BE2C (cell line): ENCODE measurements around the gene SLC5A5.

Experiments
- DNase-seq: peaks from one replicate; pipeline ENCODE4 v3.0.0-alpha.2; 2020
- H3K27me3 ChIP-seq: fragments of 250-450 bp; sonication (Bioruptor Pico); 2 replicates; pipeline ENCODE4 v1.5.1; 2020; ENCODE audit warnings: mild to moderate bottlenecking
- H3K36me3 ChIP-seq: fragments of 250-450 bp; sonication (Bioruptor Pico); 2 replicates; pipeline ENCODE4 v1.5.1; 2020; ENCODE audit warnings: mild to moderate bottlenecking
- H3K4me1 ChIP-seq: fragments of 250-450 bp; sonication (Bioruptor Pico); 2 replicates; pipeline ENCODE4 v1.5.1; 2020
- H3K4me3 ChIP-seq: 2 replicates; pipeline ENCODE4 v1.5.1; 2011; ENCODE audit warnings: low read depth, low read length
- H3K9me3 ChIP-seq: fragments of 250-450 bp; sonication (Bioruptor Pico); 2 replicates; pipeline ENCODE4 v1.5.1; 2020
- CTCF ChIP-seq: IDR thresholded peaks from 2 replicates; pipeline ENCODE4 v1.5.1; 2012; ENCODE audit warnings: mild to moderate bottlenecking, low read depth, low read length

Gene SLC5A5

DNA sequence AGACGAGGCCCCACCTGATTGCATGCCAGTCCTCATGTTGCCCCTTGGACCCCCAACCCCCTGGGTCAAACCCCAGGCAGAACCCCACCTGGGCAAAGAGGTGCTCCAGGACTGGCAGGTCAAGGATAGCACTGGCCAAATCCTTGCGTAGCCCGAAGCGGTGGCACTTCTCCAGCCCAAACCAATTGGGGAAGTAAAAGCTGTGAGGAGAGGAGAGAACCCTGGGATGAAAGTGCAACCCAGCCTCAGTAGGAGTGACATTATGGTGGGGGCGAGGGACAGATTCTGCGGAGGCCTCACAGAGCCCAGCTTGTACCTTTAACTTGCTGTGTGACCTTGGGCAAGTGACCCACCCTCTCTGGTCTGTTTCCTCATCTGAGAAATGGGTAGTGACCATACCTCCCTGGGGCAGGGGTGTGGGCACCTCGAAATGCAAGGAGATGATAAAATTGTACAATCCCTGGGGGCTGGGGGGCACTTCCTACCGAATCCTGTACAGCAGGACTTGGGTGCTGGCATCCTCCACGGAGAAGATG is 28.4 kb upstream of the SLC5A5 start:
- Histone ChIP-seq H3K27me3 (no peaks in the 10 kb centered on the region), H3K4me1 (peaks cover 4% of the 10 kb centered on the region), H3K4me3 (no peak overlapping the region), H3K36me3 (no peaks in the 10 kb centered on the region), H3K9me3 (no peaks in the 10 kb centered on the region)
- DNase-seq = no peak
- no peak for TF ChIP-seq CTCF

- Histone ChIP-seq H3K9me3 (no peaks in the 10 kb centered on the region), H3K27me3 (no peaks in the 10 kb centered on the region), H3K4me1 (peaks cover 4% of the 10 kb centered on the region), H3K4me3 (no peak overlapping the region), H3K36me3 (no peaks in the 10 kb centered on the region)
- no peak for DNase-seq
- no peak for TF ChIP-seq CTCF
Measured at GRCh38 chr19:17843908-17844490, 27.7 kb upstream of the SLC5A5 start.

GRCh38 chr19:17846146-17846545 is 25.6 kb upstream of the SLC5A5 start:
- TF ChIP-seq CTCF = no peak
- no peak for DNase-seq
- Histone ChIP-seq H3K36me3 (no peaks in the 10 kb centered on the region), H3K27me3 (no peaks in the 10 kb centered on the region), H3K4me1 (peaks cover 4% of the 10 kb centered on the region), H3K9me3 (no peaks in the 10 kb centered on the region), H3K4me3 (no peak overlapping the region)

DNA sequence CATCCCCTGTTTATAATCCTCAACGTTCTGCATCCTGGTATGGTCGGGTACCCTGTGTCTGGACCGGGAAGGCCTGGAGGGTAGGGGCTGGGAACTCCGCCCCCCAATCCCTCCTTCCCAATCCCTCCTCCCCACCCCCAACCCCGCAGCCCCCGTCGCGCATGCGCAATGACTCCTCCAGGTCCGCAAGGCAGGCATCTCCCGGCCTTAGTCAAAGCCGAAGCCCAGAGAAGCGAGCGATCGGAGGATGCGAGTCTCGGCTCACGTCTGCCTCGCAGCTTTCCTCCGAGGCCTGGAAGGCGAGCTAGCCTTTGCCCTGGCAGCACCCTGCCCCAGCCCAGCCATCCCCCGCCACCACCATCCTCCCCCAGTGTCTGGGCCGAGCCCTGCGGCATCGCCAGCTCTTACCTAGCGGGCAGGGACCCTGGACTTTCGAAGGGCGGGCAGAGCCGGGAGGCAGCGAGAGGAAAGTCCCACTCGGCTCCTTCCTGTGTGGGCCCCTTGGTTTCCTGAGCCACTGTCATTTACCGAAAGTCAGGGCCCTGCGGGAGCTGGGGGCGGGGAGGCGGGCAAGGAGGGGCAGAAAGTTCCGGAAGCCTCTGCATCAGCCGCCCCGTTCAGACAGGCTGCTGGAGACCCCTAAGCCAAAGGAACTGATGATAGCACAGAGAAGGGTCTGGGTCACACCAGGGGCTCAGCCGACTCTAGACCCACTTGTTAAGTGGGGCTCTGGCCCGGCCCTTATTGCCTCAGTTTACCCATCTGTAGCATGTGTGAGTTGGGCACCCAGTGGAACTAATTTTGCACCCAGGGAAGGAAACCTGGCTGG is 24.0 kb upstream of the SLC5A5 start, which contains the start of gene JAK3:
Gene JAK3, minus strand, starts transcription at position 445 of the 829 bp plus-strand sequence. CDS start 3,565 bp downstream, outside the sequence.
- no peak within 1 kb of the TSS for H3K4me3 ChIP-seq
- DNase-seq = peak; percentile 79
- no peaks in the 10 kb centered on the region for H3K27me3 ChIP-seq
- H3K36me3 ChIP-seq = no peaks in the 10 kb centered on the region
- no peak for TF ChIP-seq CTCF
- H3K4me1 ChIP-seq = no peaks in the 10 kb centered on the region
- H3K9me3 ChIP-seq = no peaks in the 10 kb centered on the region

- Histone ChIP-seq H3K9me3 (no peaks in the 10 kb centered on the region), H3K4me3 (no peak overlapping the region), H3K27me3 (no peaks in the 10 kb centered on the region), H3K36me3 (no peaks in the 10 kb centered on the region), H3K4me1 (no peaks in the 10 kb centered on the region)
- no peak for DNase-seq
- TF ChIP-seq CTCF = no peak
Measured at GRCh38 chr19:17848595-17849292, 23.0 kb upstream of the SLC5A5 start.
